HG03066 (cell line): ENCODE measurements around the gene TMA7.
"Not testable (repeated sequence)": the region's sequence is repeated elsewhere in the genome, so short reads cannot be mapped to it uniquely, and the experiment has no call there.

Experiments
- ATAC-seq: cut with Tn5 transposase; IDR thresholded peaks from one replicate; pipeline ENCODE4 v1.9.1; 2021; ENCODE audit warnings: low read depth; ENCODE audit not compliant: unreplicated experiment

TMA7 gene

GRCh38 chr3:48439820-48440589 lies at the start of gene TMA7, which contains the start of gene CCDC51:
Gene TMA7, plus strand, starts transcription at chr3:48440257. Its CDS starts 40 bp downstream, at chr3:48440297.
Gene CCDC51, minus strand, starts transcription at chr3:48440119. Its CDS starts 4,991 bp downstream, at chr3:48435128.
- ATAC-seq = peak; percentile 91

- ATAC-seq = no peak
Observed at GRCh38 chr3:48394391-48394790, 45.7 kb upstream of the TMA7 start.

GRCh38 chr3:48395714-48396113 lies 44.3 kb upstream of the TMA7 start:
- no peak for ATAC-seq

GRCh38 chr3:48397767-48398681 lies 42.0 kb upstream of the TMA7 start:
- ATAC-seq = no peak

- no peak for ATAC-seq
Observed at GRCh38 chr3:48398701-48399386, 41.2 kb upstream of the TMA7 start.

GRCh38 chr3:48399387-48400172 lies 40.5 kb upstream of the TMA7 start:
- no peak for ATAC-seq

- ATAC-seq = no peak
Observed at GRCh38 chr3:48400824-48401433, 39.1 kb upstream of the TMA7 start.

- ATAC-seq = not testable (repeated sequence)
Observed at GRCh38 chr3:48401434-48401901, 38.6 kb upstream of the TMA7 start.

GRCh38 chr3:48402281-48402732 lies 37.8 kb upstream of the TMA7 start:
- no peak for ATAC-seq

GRCh38 chr3:48402907-48403306 lies 37.1 kb upstream of the TMA7 start:
- ATAC-seq = no peak

- no peak for ATAC-seq
Observed at GRCh38 chr3:48403533-48404439, 36.3 kb upstream of the TMA7 start.

GRCh38 chr3:48404440-48405342 lies 35.4 kb upstream of the TMA7 start:
- no peak for ATAC-seq

GRCh38 chr3:48405343-48405881 lies 34.6 kb upstream of the TMA7 start:
- no peak for ATAC-seq

- ATAC-seq = no peak
Observed at GRCh38 chr3:48405971-48406370, 34.1 kb upstream of the TMA7 start.

GRCh38 chr3:48406443-48407431 lies 33.3 kb upstream of the TMA7 start:
- no peak for ATAC-seq

GRCh38 chr3:48407542-48408099 lies 32.4 kb upstream of the TMA7 start:
- ATAC-seq = no peak
